GM23248 (cell line): ENCODE measurements around the gene CLEC18B.

Source experiments
- EZH2 ChIP-seq: fragments of 200-600 bp; sonication (generic); IDR thresholded peaks from 2 replicates; pipeline ENCODE4 v1.6.1; 2018; ENCODE audit warnings: antibody characterized with exemption, mild to moderate bottlenecking; ENCODE audit not compliant: insufficient read depth, poor library complexity, severe bottlenecking
- EZH2phosphoT487 ChIP-seq: fragments of 200-600 bp; sonication (generic); IDR thresholded peaks from 2 replicates; pipeline ENCODE4 v1.6.1; 2018; ENCODE audit warnings: antibody characterized with exemption, moderate library complexity, mild to moderate bottlenecking, low read depth; ENCODE audit not compliant: insufficient read depth

- TF ChIP-seq EZH2 (no peak), EZH2phosphoT487 (no peak)
Measured at GRCh38 chr16:74469946-74470478, 48.7 kb upstream of the CLEC18B start.
